CD4-positive, alpha-beta memory T cell (primary cell): Measurements from ENCODE around the gene SEL1L3. TPM values are rescaled to one million over a fixed set of nuclear protein-coding genes. Genes with fewer than 3 reads are reported as not detected.

ENCODE experiments used
- CTCF ChIA-PET: fragments of 350-600 bp; sonication (Branson Sonifier 250); formaldehyde crosslinking; loops from one replicate; lab custom pipeline; 2021; ENCODE audit warnings: inconsistent platforms; ENCODE audit not compliant: partially characterized antibody; lab: Charles Lee
- POLR2A ChIA-PET: fragments of 350-600 bp; sonication (Branson Sonifier 250); formaldehyde crosslinking; loops from one replicate; lab custom pipeline; 2021; ENCODE audit not compliant: partially characterized antibody; lab: Charles Lee
- DNase-seq, 5 donors: peaks; one replicate each; pipeline versions ENCODE4 v3.0.0 to v3.0.0-alpha.2; 2020 to 2022; ENCODE audit warnings: mixed read lengths in 1 of 5
- H3K27ac ChIP-seq: one replicate; pipeline ENCODE4 v1.7.0; 2013; ENCODE audit warnings: low read depth, low read length
- H3K27me3 ChIP-seq: 2 replicates; pipeline ENCODE4 v1.7.0; 2013; ENCODE audit warnings: mild to moderate bottlenecking, low read length, moderate library complexity; ENCODE audit not compliant: insufficient read depth
- H3K36me3 ChIP-seq: 2 replicates; pipeline ENCODE4 v1.7.0; 2013; ENCODE audit warnings: mild to moderate bottlenecking, low read length, moderate library complexity; ENCODE audit not compliant: insufficient read depth
- H3K4me1 ChIP-seq: 2 replicates; pipeline ENCODE4 v1.7.0; 2013; ENCODE audit warnings: mild to moderate bottlenecking, low read length, moderate library complexity; ENCODE audit not compliant: insufficient read depth
- H3K4me3 ChIP-seq, 2 donors: one replicate each; pipeline ENCODE4 v1.7.0; 2013; ENCODE audit warnings: low read length in 2 of 2, mild to moderate bottlenecking in 1 of 2
- H3K9me3 ChIP-seq, 2 donors: one replicate each; pipeline ENCODE4 v1.7.0; 2013; ENCODE audit warnings: low read length in 2 of 2, control low read depth in 1 of 2; ENCODE audit not compliant: control insufficient read depth in 1 of 2
- H3K27ac Mint-ChIP-seq, 7 donors: one replicate each; pipeline ENCODE4 v1.8.0; 2020 to 2021; ENCODE audit warnings: mixed read lengths in 7 of 7, mild to moderate bottlenecking in 6 of 7, inconsistent platforms in 3 of 7, moderate library complexity in 3 of 7
- H3K27me3 Mint-ChIP-seq, 2 donors: one replicate each; pipeline ENCODE4 v1.8.0; 2020 to 2021; ENCODE audit warnings: mixed read lengths in 2 of 2
- H3K36me3 Mint-ChIP-seq, 2 donors: one replicate each; pipeline ENCODE4 v1.8.0; 2020 to 2021; ENCODE audit warnings: mixed read lengths in 2 of 2, inconsistent platforms in 1 of 2, mild to moderate bottlenecking in 1 of 2
- H3K4me1 Mint-ChIP-seq, 4 donors: one replicate each; pipeline ENCODE4 v1.8.0; 2020 to 2021; ENCODE audit warnings: mixed read lengths in 4 of 4, mild to moderate bottlenecking in 1 of 4
- H3K4me3 Mint-ChIP-seq, 8 donors: one replicate each; pipeline ENCODE4 v1.8.0; 2020 to 2021; ENCODE audit warnings: mixed read lengths in 8 of 8, mild to moderate bottlenecking in 7 of 8, moderate library complexity in 6 of 8, inconsistent platforms in 3 of 8
- H3K9me3 Mint-ChIP-seq, 8 donors: one replicate each; pipeline ENCODE4 v1.8.0; 2020 to 2021; ENCODE audit warnings: mixed read lengths in 8 of 8, mild to moderate bottlenecking in 5 of 8, inconsistent platforms in 3 of 8, moderate library complexity in 1 of 8
- intact Hi-C: fragments of 100-400 bp; cut with micrococcal nuclease; formaldehyde crosslinking; loops from one replicate; pipeline ENCODE4 v1.15.1; 2023
- polyA plus RNA-seq, 2 donors: library from polyadenylated mRNA; unstranded; fragments of 300-500 nt; fragmentation: Illumina TruSeq; gene quantifications; one replicate each; pipeline ENCODE4 v1.2.3, GENCODE V29; 2021
- total RNA-seq, 2 experiments: library from RNA; stranded (reverse); gene quantifications; one replicate each; pipeline ENCODE4 v1.2.3, GENCODE V29; 2021

SEL1L3 gene
- total and polyA plus RNA-seq, 4 experiments from 2014 or later, result 61.3 to 68.8 (median 62.9) TPM

DNA sequence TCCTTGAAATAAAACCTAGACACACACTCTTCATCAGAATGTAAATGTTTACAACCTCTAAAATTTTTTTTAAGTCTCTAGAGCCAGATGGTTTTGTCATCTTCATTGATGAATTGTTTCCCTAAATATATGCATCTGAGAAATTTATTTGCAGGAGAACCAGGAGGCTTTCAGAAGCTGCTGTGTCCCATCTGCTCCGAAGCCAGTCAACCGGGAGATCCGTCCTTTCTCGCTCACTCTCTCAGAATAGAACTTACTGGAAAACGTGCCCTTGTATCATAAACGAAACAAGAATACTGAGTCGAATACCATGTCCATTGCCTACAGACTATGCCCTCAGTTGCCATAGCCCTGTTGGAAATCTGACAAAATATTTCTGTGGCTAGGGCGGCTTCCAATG is 103.7 kb downstream of the SEL1L3 start:
- Mint-ChIP-seq H3K36me3 (peaks cover 77 to 81% of the 10 kb centered on the region in 2 donors), H3K27me3 (no peaks in the 10 kb centered on the region), H3K4me1 (no peaks in the 10 kb centered on the region), H3K9me3 (peaks cover 0 to 2% (median 0%) of the 10 kb centered on the region in 8 donors), H3K4me3 (no peak overlapping the region), H3K27ac (no peak overlapping the region)
- H3K9me3 ChIP-seq, result no peaks in the 10 kb centered on the region
- no peak overlapping the region for H3K27ac ChIP-seq
- H3K4me1 ChIP-seq, result no peaks in the 10 kb centered on the region
- DNase-seq, result no peak
- peaks cover 49% of the 10 kb centered on the region for H3K36me3 ChIP-seq
- H3K4me3 ChIP-seq, result no peak overlapping the region
- CTCF ChIA-PET, result no interaction called here
- POLR2A ChIA-PET, result no interaction called here
- intact Hi-C loops, result no loop called here
- H3K27me3 ChIP-seq, result no peaks in the 10 kb centered on the region

DNA sequence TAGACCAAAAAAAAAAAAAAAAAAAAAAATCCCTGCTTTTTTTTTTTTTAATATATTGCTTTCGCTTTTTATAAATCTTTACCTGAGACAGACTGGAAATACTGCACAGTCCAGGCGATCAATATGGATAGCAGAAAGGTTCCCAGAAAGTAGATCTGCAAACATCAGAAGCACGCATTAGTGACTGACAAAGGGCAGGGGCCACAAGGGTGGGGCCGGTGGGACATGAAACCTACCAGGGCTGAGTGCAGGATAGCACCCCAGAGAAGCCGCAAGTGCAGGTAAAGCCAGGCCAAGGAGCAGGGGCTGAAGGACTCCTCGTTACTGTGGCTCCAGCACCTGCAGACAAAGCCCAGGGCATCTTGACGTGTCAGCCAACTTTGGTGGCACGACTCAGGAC is 105.3 kb downstream of the SEL1L3 start:
- H3K9me3 ChIP-seq, result no peaks in the 10 kb centered on the region
- peaks cover 43% of the 10 kb centered on the region for H3K36me3 ChIP-seq
- no peak for DNase-seq
- H3K27me3 ChIP-seq, result no peaks in the 10 kb centered on the region
- Mint-ChIP-seq H3K4me1 (no peaks in the 10 kb centered on the region), H3K27ac (peak overlapping the region in 1 of 7 donors; percentile 69), H3K9me3 (peaks cover 0 to 2% (median 0%) of the 10 kb centered on the region in 8 donors), H3K4me3 (no peak overlapping the region), H3K27me3 (no peaks in the 10 kb centered on the region), H3K36me3 (peaks cover 73 to 76% of the 10 kb centered on the region in 2 donors)
- H3K4me1 ChIP-seq, result no peaks in the 10 kb centered on the region
- CTCF ChIA-PET, result no interaction called here
- intact Hi-C loops, result no loop called here
- H3K27ac ChIP-seq, result no peak overlapping the region
- POLR2A ChIA-PET, result no interaction called here
- no peak overlapping the region for H3K4me3 ChIP-seq

DNA sequence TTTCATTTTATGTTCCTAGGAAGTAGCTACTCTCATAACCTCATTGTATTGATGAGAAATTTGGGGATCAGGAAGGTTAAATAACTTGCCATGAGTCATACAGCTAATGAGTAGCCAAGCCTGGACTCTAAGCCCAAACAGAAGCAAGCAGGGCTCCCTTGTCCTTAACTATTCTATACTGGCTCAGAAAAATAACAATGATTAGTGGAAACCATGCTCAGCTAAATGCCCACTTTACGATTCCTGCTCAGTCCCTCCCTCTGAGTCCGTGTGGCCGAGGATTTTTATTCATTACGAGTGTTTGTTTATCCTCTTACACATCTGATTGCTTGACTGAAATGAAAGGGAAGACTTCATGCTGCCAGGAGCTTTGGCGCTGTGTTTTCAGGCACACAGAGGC is 106.3 kb downstream of the SEL1L3 start:
- Histone ChIP-seq H3K27me3 (no peaks in the 10 kb centered on the region), H3K9me3 (no peaks in the 10 kb centered on the region), H3K4me1 (no peaks in the 10 kb centered on the region), H3K27ac (no peak overlapping the region), H3K36me3 (peaks cover 43% of the 10 kb centered on the region), H3K4me3 (no peak overlapping the region)
- CTCF ChIA-PET, result interaction anchor here (1.3 kb wide), 1 partner anchor 12 kb away, joined by 6 read pairs; no protein-coding TSS in a partner anchor
- DNase-seq, result no peak
- no peak overlapping the region for H3K27ac Mint-ChIP-seq
- POLR2A ChIA-PET, result no interaction called here
- no peak overlapping the region for H3K4me3 Mint-ChIP-seq
- H3K27me3 Mint-ChIP-seq, result no peaks in the 10 kb centered on the region
- H3K9me3 Mint-ChIP-seq, result peaks cover 0 to 2% (median 0%) of the 10 kb centered on the region in 8 donors
- H3K36me3 Mint-ChIP-seq, result peaks cover 67% of the 10 kb centered on the region in 2 donors
- intact Hi-C loops, result no loop called here
- no peaks in the 10 kb centered on the region for H3K4me1 Mint-ChIP-seq

DNA sequence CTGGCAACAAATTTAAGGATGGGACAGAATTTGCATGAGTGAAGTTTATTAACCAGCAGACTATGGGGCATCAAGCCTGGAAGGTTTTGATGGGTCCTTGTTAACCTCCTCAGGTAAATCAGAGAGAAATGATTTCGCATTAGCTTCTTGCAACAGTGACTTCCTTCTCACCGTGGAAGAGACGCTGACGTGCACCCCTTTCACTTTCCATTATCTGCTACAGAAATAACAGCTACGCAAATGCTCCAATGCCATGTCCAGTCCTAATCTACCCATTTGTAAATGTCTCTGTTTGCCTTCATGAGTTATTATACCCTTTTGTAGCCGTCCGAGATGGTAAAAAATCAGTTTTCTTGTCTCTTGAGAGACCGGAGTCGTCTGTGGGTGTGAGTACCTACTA is 106.9 kb downstream of the SEL1L3 start:
- Histone ChIP-seq H3K9me3 (no peaks in the 10 kb centered on the region), H3K4me3 (no peak overlapping the region)
- CTCF ChIA-PET, result interaction anchor here (1.3 kb wide), 1 partner anchor 12 kb away, joined by 6 read pairs; no protein-coding TSS in a partner anchor

DNA sequence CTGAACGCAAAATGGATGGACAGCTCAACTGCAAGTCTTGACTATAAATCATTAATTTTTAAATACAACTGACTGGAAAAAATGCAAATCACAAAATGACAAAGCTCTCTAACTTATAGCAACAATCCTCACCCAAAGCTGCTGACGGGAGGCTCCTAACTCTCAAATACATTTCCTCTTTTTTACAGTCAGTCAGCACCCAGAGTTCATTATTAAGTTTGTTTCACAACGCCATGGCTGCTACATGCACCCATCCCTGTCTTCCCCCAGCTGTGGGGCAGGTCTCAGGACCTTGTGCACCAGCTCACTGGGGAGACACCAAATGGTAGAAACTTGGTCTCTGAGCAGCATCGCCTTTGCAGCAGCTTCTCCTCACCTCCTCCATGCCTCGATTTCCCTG is 109.5 kb downstream of the SEL1L3 start:
- Mint-ChIP-seq H3K27me3 (no peaks in the 10 kb centered on the region), H3K9me3 (no peaks in the 10 kb centered on the region), H3K4me3 (no peak overlapping the region), H3K36me3 (peaks cover 57 to 66% of the 10 kb centered on the region in 2 donors), H3K27ac (no peak overlapping the region), H3K4me1 (no peaks in the 10 kb centered on the region)
- Histone ChIP-seq H3K36me3 (peaks cover 28% of the 10 kb centered on the region), H3K9me3 (no peaks in the 10 kb centered on the region), H3K4me3 (no peak overlapping the region), H3K4me1 (no peaks in the 10 kb centered on the region), H3K27me3 (no peaks in the 10 kb centered on the region), H3K27ac (no peak overlapping the region)
- POLR2A ChIA-PET, result no interaction called here
- intact Hi-C loops, result no loop called here
- CTCF ChIA-PET, result interaction anchor here (0.9 kb wide), 1 partner anchor 14 kb away, joined by 4 read pairs; no protein-coding TSS in a partner anchor
- DNase-seq, result no peak

More for the DNA sequence above, 106.9 kb downstream of the SEL1L3 start:
- Histone ChIP-seq H3K27me3 (no peaks in the 10 kb centered on the region), H3K36me3 (peaks cover 40% of the 10 kb centered on the region), H3K4me1 (no peaks in the 10 kb centered on the region), H3K27ac (no peak overlapping the region)
- Mint-ChIP-seq H3K27ac (no peak overlapping the region), H3K36me3 (peaks cover 65 to 66% of the 10 kb centered on the region in 2 donors), H3K9me3 (peaks cover 0 to 2% (median 0%) of the 10 kb centered on the region in 8 donors), H3K27me3 (no peaks in the 10 kb centered on the region), H3K4me3 (no peak overlapping the region), H3K4me1 (no peaks in the 10 kb centered on the region)
- POLR2A ChIA-PET, result no interaction called here
- intact Hi-C loops, result no loop called here
- DNase-seq, result no peak

DNA sequence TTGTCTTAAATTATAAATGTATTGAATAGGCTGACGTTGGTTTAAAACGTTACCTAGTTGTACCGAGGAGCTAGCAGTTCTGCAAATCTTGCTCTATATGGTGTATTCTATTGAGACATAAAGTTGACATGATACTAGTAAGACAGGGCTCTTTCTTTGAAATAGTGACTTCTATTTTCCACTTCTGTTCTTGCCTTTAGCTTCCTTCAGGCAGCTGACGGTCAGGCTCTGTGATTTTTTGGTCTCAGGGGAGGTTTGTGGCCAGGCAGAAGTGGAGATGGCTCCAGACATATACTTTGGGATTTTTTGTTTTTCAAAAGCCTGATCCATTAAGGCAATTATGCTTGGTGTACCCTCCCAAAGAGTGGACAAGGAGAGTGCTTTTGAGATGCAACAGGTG is 111.9 kb downstream of the SEL1L3 start:
- intact Hi-C loops, result no loop called here
- DNase-seq, result no peak
- Mint-ChIP-seq H3K27me3 (no peaks in the 10 kb centered on the region), H3K9me3 (no peaks in the 10 kb centered on the region), H3K36me3 (peaks cover 56 to 68% of the 10 kb centered on the region in 2 donors), H3K4me3 (no peak overlapping the region), H3K27ac (no peak overlapping the region), H3K4me1 (no peaks in the 10 kb centered on the region)
- H3K9me3 ChIP-seq, result no peaks in the 10 kb centered on the region
- peaks cover 14% of the 10 kb centered on the region for H3K36me3 ChIP-seq
- H3K27me3 ChIP-seq, result no peaks in the 10 kb centered on the region
- no peak overlapping the region for H3K27ac ChIP-seq
- no peaks in the 10 kb centered on the region for H3K4me1 ChIP-seq
- POLR2A ChIA-PET, result no interaction called here
- CTCF ChIA-PET, result no interaction called here
- no peak overlapping the region for H3K4me3 ChIP-seq

DNA sequence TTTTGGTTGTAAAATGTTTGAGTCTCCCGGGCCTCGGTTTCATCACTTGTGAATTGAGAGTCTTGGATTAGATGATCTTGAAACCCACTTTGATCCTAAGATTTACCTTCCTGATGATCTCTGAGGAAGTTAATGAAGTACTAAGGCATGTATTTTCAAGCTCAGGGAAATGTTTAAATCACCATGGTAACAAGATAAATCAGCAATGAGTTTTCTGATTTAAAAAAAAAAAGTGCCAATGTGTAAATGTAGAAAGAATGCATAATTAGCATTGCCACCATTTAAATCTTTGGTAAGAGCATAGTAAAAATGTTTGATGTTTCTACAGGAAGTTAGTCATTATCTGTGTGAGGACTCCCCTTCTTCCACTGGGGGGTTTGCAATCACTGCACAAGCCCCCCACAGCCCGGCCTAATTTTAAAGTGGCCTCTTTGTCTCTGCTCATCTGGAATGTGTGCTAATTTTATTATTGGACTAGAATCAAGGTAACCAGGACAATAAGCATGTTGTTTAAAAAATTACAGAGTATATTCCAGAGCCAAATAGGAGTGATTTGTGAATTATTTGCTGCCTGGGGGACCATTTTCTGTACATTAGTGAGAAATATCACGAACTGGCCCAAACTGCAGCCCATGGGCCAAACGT is 113.5 kb downstream of the SEL1L3 start:
- peaks cover 50 to 60% of the 10 kb centered on the region in 2 donors for H3K36me3 Mint-ChIP-seq
- H3K27ac Mint-ChIP-seq, result no peak overlapping the region
- Histone ChIP-seq H3K4me1 (no peaks in the 10 kb centered on the region), H3K36me3 (peaks cover 10% of the 10 kb centered on the region), H3K9me3 (no peaks in the 10 kb centered on the region), H3K27me3 (no peaks in the 10 kb centered on the region), H3K4me3 (no peak overlapping the region), H3K27ac (no peak overlapping the region)
- no peaks in the 10 kb centered on the region for H3K9me3 Mint-ChIP-seq
- H3K4me1 Mint-ChIP-seq, result no peaks in the 10 kb centered on the region
- intact Hi-C loops, result no loop called here
- POLR2A ChIA-PET, result no interaction called here
- no peaks in the 10 kb centered on the region for H3K27me3 Mint-ChIP-seq
- CTCF ChIA-PET, result interaction anchor here (0.5 kb wide), 1 partner anchor 327 kb away, joined by 3 read pairs; no protein-coding TSS in a partner anchor
- no peak overlapping the region for H3K4me3 Mint-ChIP-seq
- DNase-seq, result no peak
